Panc1 (cell line): Measurements from ENCODE around the gene MRPL21. TPM values are rescaled to one million over a fixed set of nuclear protein-coding genes. Genes with fewer than 3 reads are reported as not detected.
A peak's percentile ranks its signal among the peaks of the same experiment; 100 is the strongest.

ENCODE experiments used
- ATAC-seq: fragments of 200-7000 bp; cut with Tn5 transposase; 2 replicates; pipeline ENCODE4 v1.9.1; 2020; ENCODE audit warnings: mild to moderate bottlenecking, moderate library complexity
- BruUV-seq: library from RNA; stranded (reverse); fragments of 400-500 nt; replicated peaks from 2 replicates; lab custom pipeline; 2021; lab: Mats Ljungman, UMichigan
- CTCF ChIA-PET: fragments of 300-600 bp; sonication (Branson Sonifier 250); formaldehyde crosslinking; loops from one replicate; lab custom pipeline; 2022; ENCODE audit warnings: antibody characterized with exemption; lab: Charles Lee
- POLR2A ChIA-PET: fragments of 300-600 bp; sonication (Branson Sonifier 250); formaldehyde crosslinking; loops from one replicate; lab custom pipeline; 2022; ENCODE audit warnings: antibody characterized with exemption; lab: Charles Lee
- DNase-seq: peaks from one replicate; pipeline ENCODE4 v3.0.0-alpha.2; 2010; ENCODE audit warnings: low read depth, low spot score
- H3K27ac ChIP-seq: 2 replicates; pipeline ENCODE4 v1.5.1; 2011; ENCODE audit warnings: mild to moderate bottlenecking, low read length, inconsistent platforms
- H3K27me3 ChIP-seq: fragments of 200-500 bp; sonication (Bioruptor generic); 2 replicates; pipeline ENCODE4 v1.6.0; 2014; ENCODE audit warnings: low read length, inconsistent platforms; ENCODE audit not compliant: control insufficient read depth, insufficient read depth
- H3K36me3 ChIP-seq: fragments of 200-500 bp; sonication (Bioruptor generic); 2 replicates; pipeline ENCODE4 v1.5.1; 2014; ENCODE audit warnings: inconsistent platforms, mild to moderate bottlenecking, low read length, moderate library complexity; ENCODE audit not compliant: control insufficient read depth, insufficient read depth
- H3K4me1 ChIP-seq: 2 replicates; pipeline ENCODE4 v1.5.1; 2011; ENCODE audit warnings: inconsistent platforms, mild to moderate bottlenecking, low read length, moderate library complexity; ENCODE audit not compliant: control insufficient read depth, insufficient read depth
- H3K4me3 ChIP-seq, 2 experiments: 2 replicates each; pipeline ENCODE4 v1.5.1; 2011 to 2012; ENCODE audit warnings: low read depth in 2 of 2, low read length in 2 of 2, mild to moderate bottlenecking in 2 of 2, inconsistent platforms in 1 of 2, moderate library complexity in 1 of 2
- H3K9me3 ChIP-seq: fragments of 200-500 bp; sonication (Bioruptor generic); 2 replicates; pipeline ENCODE4 v1.5.1; 2014; ENCODE audit warnings: low read depth, mild to moderate bottlenecking, inconsistent platforms, low read length, moderate library complexity; ENCODE audit not compliant: control insufficient read depth, insufficient read depth
- CTCF ChIP-seq: fragments of 450-650 bp; IDR thresholded peaks from 2 replicates; pipeline ENCODE4 v1.5.1; 2017; ENCODE audit warnings: mild to moderate bottlenecking
- POLR2AphosphoS5 ChIP-seq: IDR thresholded peaks from 2 replicates; pipeline ENCODE4 v1.6.1; 2012; ENCODE audit warnings: mild to moderate bottlenecking, low read depth, low read length, moderate library complexity
- REST ChIP-seq, 2 experiments: IDR thresholded peaks; 2 replicates each; pipeline ENCODE4 v1.6.1; 2011 to 2012; ENCODE audit warnings: low read depth in 2 of 2, control low read depth in 1 of 2, low read length in 1 of 2, mild to moderate bottlenecking in 1 of 2, moderate library complexity in 1 of 2; ENCODE audit not compliant: insufficient read depth in 1 of 2
- SIN3A ChIP-seq: IDR thresholded peaks from 2 replicates; pipeline ENCODE4 v1.6.1; 2012; ENCODE audit warnings: low read depth, mild to moderate bottlenecking, low read length, moderate library complexity, borderline replicate concordance; ENCODE audit not compliant: insufficient read depth
- TCF7L2 ChIP-seq: IDR thresholded peaks from 2 replicates; pipeline ENCODE4 v1.6.1; 2011; ENCODE audit warnings: mild to moderate bottlenecking, low read depth, low read length, inconsistent platforms
- in situ Hi-C: cut with HindIII; loops from 2 replicates; pipeline ENCODE4 v1.10.0; 2016; ENCODE audit warnings: low sequenced_read_pairs, low pct_unique_long_range_greater_than_20kb
- intact Hi-C: fragments of 100-400 bp; cut with micrococcal nuclease; formaldehyde crosslinking; loops from one replicate; pipeline ENCODE4 v1.10.0; 2022; ENCODE audit not compliant: unreplicated experiment
- total RNA-seq: library from RNA; stranded (reverse); gene quantifications from one replicate; pipeline ENCODE4 v1.2.1, GENCODE V29; 2021; ENCODE audit not compliant: unreplicated experiment

Gene MRPL21
- total RNA-seq, 1 experiment from 2014 or later: 94.9 TPM

GRCh38 chr11:68870470-68870869 lies 33.2 kb downstream of the MRPL21 start:
- POLR2A ChIA-PET: interaction anchor here (0.6 kb wide), 1 partner anchor 417 kb away, joined by 6 read pairs; no protein-coding TSS in a partner anchor
- intact Hi-C loops (no loop called here), in situ Hi-C loops (no loop called here)
- Histone ChIP-seq H3K9me3 (no peaks in the 10 kb centered on the region), H3K27ac (peak overlapping the region; percentile 67), H3K4me1 (peaks cover 12% of the 10 kb centered on the region; the same call in 1 of the 2 replicates), H3K36me3 (no peaks in the 10 kb centered on the region), H3K4me3 (peak overlapping the region; percentile 43 to 62), H3K27me3 (peaks cover 2% of the 10 kb centered on the region; the same call in 1 of the 2 replicates)
- DNase-seq (no peak), ATAC-seq (peak; percentile 44)
- no TSS peak for BruUV-seq
- CTCF ChIA-PET: no interaction called here
- TF ChIP-seq SIN3A (no peak), POLR2AphosphoS5 (no peak), TCF7L2 (no peak), CTCF (peak; percentile 49; the same call in 1 of the 2 replicates), REST (IDR thresholded peaks at IDR 0.05; ENCODE audit: insufficient read depth in 1 of 2, low read depth in 2 of 2, low read length in 1 of 2) (no peak)

GRCh38 chr11:68868221-68868835 lies 35.3 kb downstream of the MRPL21 start:
- Histone ChIP-seq H3K9me3 (0 out of 2 replicates have a peak, but pooled peaks cover 4% of the 10 kb centered on the region), H3K4me3 (no peak overlapping the region), H3K27me3 (peaks cover 2% of the 10 kb centered on the region; the same call in 1 of the 2 replicates), H3K36me3 (no peaks in the 10 kb centered on the region), H3K4me1 (peaks cover 12% of the 10 kb centered on the region; the same call in 1 of the 2 replicates), H3K27ac (no peak overlapping the region)
- intact Hi-C loops (no loop called here), in situ Hi-C loops (no loop called here)
- TF ChIP-seq SIN3A: no peak
- TF ChIP-seq CTCF: no peak
- TF ChIP-seq TCF7L2: no peak
- TF ChIP-seq POLR2AphosphoS5: no peak
- no peak for TF ChIP-seq REST (IDR thresholded peaks at IDR 0.05; ENCODE audit: insufficient read depth in 1 of 2, low read depth in 2 of 2, low read length in 1 of 2)
- no TSS peak for BruUV-seq
- ChIA-PET CTCF (no interaction called here), POLR2A (interaction anchor here (0.6 kb wide), 1 partner anchor 25 kb away, joined by 11 read pairs; no protein-coding TSS in a partner anchor)
- ATAC-seq (no peak), DNase-seq (no peak)
